H1 (cell line): Measurements from ENCODE around the gene B4GAT1. TPM values are rescaled to one million over a fixed set of nuclear protein-coding genes. Genes with fewer than 3 reads are reported as not detected.

Experiments used
- CEBPB ChIP-seq: IDR thresholded peaks from 2 replicates; pipeline ENCODE4 v1.6.1; 2012; ENCODE audit warnings: low read depth, low read length
- polyA plus RNA-seq, 7 experiments: library from polyadenylated mRNA; depleted of rRNA in 3 of 7; stranded (reverse) in 5 of 7; unstranded in 2 of 7; fragments of >200 nt in 5 of 7; fragments of 200-250 nt in 2 of 7; gene quantifications; 1 replicate in 5 of 7; 2 replicates in 1 of 7; 4 replicates in 1 of 7; pipeline versions ENCODE4 v1.2.1 to v1.2.3, GENCODE V29; 2011 to 2013; ENCODE audit warnings: missing spikeins in 2 of 7, mixed read lengths in 2 of 7
- total RNA-seq: library from RNA; stranded (reverse); fragmentation: NEBNext Ultra II Directional; extraction: Animal tissue kit (Norgen Biotek cat#: 25700); gene quantifications from 2 replicates; pipeline ENCODE4 v1.2.1, GENCODE V29; 2021

The B4GAT1 gene
- total and polyA plus RNA-seq, 2 of the 8 experiments (the other 6 are each of a cell fraction or from before 2014, with no cell fraction given), result 22.2 to 27.8 TPM

- TF ChIP-seq CEBPB, result no peak
Measured at GRCh38 chr11:66347425-66348276, at the start of gene B4GAT1 (continued).
